Subcutaneous adipose tissue (tissue), 4 donors: Measurements from ENCODE around the gene FAM193A. TPM values are rescaled to one million over a fixed set of nuclear protein-coding genes. Genes with fewer than 3 reads are reported as not detected.

ENCODE experiments used
- CTCF ChIP-seq: fragments of 450-650 bp; IDR thresholded peaks from one replicate; pipeline ENCODE4 v1.5.1; 2016; ENCODE audit warnings: low read depth, mild to moderate bottlenecking, control low read depth, antibody characterized with exemption, moderate library complexity
- total RNA-seq, 4 donors: library from RNA; depleted of rRNA; stranded (reverse); fragments of >200 nt; gene quantifications; one replicate each; pipeline ENCODE4 v1.1.0, GENCODE V29; 2016

Gene FAM193A
- total RNA-seq, 4 donors from 2014 or later, result 16.5 to 39.2 (median 24.0) TPM

GRCh38 chr4:2728806-2729532 is 192.5 kb downstream of the FAM193A start:
- TF ChIP-seq CTCF, result no peak

DNA sequence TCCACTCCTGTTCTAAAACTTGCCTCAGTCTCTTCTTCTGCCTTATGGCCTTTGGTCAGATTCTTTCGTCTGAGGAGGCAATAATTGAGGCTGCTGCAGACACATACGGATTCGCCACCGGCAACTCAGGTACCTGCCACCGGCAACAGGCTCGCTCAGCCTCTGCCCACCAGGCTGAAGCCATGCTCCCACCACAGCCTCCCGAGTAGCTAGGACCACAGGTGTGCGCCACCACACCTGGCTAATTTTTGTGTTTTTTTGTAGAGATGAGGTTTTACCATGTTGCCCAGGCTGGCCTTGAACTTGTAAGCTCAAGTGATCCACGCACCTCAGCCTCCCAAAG is 193.1 kb downstream of the FAM193A start:
- no peak for TF ChIP-seq CTCF

DNA sequence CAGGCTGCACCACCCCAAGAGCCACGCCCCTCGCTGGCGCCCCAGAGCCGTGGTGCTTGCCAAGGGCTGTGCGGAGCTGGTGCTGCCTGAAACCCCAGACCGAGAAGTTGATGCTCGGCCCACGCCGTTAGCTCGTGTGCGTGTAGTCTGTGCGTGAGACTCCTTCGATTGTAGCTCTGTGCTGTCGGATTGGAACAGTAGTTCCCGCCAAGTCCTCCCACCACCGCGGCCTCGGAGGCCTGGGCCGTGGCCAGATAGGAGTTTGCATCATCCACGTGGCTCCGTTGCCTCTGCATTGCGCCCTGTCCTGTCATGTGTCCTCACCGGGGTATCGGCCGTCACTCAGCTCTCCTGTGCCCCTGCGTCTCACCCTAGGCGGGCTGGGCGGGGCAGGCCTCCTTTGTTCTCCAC is 195.5 kb downstream of the FAM193A start:
- TF ChIP-seq CTCF, result no peak

DNA sequence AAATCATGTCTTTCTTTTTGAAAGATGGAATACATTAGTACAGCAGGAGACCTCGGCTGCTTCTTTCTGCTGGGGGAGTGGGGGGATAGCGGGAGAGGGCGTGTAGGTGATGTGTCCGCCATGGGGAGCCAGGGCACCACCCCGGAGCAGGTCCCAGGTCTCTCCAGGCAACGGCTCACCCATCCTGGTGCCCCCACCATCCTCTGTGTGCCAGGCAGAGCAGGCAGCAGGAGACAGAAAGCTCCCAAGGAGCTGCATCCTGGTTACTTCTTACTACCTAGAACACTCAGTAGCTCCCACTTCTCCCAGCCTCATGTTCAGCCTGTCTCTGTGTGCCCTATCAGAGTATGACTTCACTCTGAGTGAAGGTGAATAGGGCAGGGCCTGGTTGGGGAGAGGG is 196.1 kb downstream of the FAM193A start:
- no peak for TF ChIP-seq CTCF

DNA sequence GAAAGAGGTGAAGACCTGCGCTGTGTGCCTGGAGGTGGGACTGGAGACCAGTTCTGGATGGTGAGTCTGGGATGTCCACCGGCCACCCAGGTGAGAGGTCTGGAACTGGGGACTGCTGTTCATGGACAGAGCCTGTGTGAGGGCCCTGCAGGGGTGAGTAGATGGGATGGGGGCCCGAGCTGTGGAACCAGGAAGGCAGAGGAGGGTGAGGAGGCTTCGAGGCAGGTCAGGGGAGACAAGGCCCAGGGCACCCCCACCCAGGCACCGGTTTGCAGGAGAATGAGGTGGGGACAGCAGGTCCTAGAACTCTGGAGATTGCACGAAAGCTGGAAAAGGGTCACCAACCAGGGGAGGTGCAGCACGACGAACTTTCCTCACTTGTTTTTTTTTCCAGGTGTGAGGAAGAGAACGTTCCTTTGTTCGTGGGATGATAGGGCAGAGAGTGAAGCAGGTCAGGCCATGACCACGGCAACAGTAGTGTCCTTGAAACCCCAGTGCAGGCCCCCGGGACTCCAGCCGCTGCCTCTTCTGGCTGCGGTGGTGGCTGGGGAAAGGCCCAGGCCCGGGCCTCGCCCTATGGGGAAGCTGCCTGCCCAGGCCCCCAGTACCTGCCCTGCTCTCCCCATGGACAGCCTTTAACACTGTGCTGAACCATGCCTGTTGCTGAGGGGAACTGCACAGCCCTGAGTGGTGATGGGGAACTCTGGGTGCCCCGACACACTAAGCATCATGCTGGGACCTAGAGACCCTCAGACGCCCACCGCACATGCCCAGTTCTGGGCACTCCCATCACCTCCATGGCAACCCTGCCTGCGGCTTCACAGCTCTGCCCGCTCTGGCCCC is 196.8 kb downstream of the FAM193A start:
- TF ChIP-seq CTCF, result no peak

DNA sequence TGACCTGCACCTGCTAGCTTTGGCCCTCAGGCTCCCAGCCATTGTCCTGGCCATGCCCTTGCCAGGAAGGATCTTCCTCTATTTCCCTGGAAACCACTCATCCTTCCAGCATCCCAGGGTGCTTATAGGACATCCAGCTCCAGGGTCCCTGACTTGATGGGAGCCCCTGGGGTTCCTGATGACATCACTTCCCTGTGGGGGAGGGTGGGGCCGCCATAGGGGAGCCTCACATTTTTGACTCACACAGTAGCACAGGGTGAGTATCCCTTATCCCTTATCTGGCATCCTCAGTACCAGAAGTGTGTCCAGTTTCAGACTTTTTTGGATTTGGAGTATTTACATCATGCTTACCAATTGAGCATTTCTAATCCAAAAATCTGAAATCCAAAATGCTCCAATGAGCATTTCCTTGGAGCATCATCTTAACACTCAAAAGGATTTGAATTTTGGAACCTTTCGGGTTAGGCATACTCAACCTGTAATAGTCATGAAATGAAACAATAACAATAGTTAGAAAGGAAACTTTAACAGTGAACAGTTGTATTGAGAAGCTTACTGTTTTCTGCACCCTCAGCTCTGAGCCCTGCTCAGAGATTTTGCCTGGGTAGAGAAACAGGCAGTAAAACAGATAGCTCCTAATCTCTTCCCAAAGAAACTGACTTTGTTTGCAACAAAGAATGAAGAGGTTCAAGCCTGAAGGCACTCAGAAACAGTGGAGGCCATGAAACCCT is 197.6 kb downstream of the FAM193A start:
- TF ChIP-seq CTCF, result no peak

DNA sequence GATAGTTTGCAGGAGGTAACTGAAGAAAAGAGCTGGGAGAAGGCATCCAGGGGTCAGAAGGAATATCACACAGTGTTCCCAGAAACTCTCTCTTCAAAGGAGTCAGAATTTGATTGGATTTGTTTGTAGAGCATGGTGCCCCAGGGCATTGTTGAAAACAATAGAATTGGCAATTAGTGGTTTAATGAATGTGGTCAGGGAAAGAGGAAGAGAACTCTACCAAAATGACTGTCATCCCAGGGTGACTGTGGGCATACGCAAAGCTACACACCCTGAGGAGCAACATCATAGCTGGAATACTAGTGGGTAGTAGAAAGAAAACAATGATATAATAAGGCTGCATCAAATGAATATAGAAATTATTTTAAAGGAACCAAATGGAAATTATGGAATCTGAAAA is 198.2 kb downstream of the FAM193A start:
- no peak for TF ChIP-seq CTCF
